ENCODE measurements around the gene ALMS1. TPM values are rescaled to one million over a fixed set of nuclear protein-coding genes. Genes with fewer than 3 reads are reported as not detected.

ALMS1 gene
- total RNA-seq, 3 donors from 2014 or later (not counting 1 experiment from before 2014, with no cell fraction given), result 22.9 to 33.8 (median 26.9) TPM

- no peak for TF ChIP-seq CTCF (IDR thresholded peaks at IDR 0.05)
- no peak for DNase-seq
- H3K36me3 ChIP-seq (ENCODE audit: control insufficient read depth, insufficient read depth, low read length), result no peaks in the 10 kb centered on the region
- peaks cover 23 to 47% of the 10 kb centered on the region in 2 donors for H3K27me3 Mint-ChIP-seq (ENCODE audit: low read depth in 2 of 2)
- ATAC-seq, result no peak
- no peak overlapping the region for H3K4me3 ChIP-seq (ENCODE audit: low read length)
- WGBS (ENCODE audit: insufficient coverage), result 92% methylated on average over 3 of the region's 3 CpGs
- intact Hi-C loops (cut with micrococcal nuclease), result no loop called here
- H3K27me3 ChIP-seq (ENCODE audit: control insufficient read depth, insufficient read depth, low read length), result no peaks in the 10 kb centered on the region
- no peak overlapping the region for H3K27ac Mint-ChIP-seq
- H3K27ac ChIP-seq (ENCODE audit: low read length), result no peak overlapping the region
- no peaks in the 10 kb centered on the region for H3K4me1 Mint-ChIP-seq
- H3K36me3 Mint-ChIP-seq, result no peaks in the 10 kb centered on the region
- H3K4me3 Mint-ChIP-seq, result no peak overlapping the region
- H3K9me3 Mint-ChIP-seq, result no peaks in the 10 kb centered on the region
- no peaks in the 10 kb centered on the region for H3K9me3 ChIP-seq (ENCODE audit: control insufficient read depth, insufficient read depth, low read length)
- H3K4me1 ChIP-seq (ENCODE audit: control insufficient read depth, insufficient read depth, low read length), result no peaks in the 10 kb centered on the region
Measured at GRCh38 chr2:73370348-73370747, 15.3 kb upstream of the ALMS1 start.

- H3K4me3 Mint-ChIP-seq, result no peak overlapping the region
- WGBS (ENCODE audit: insufficient coverage), result 68% methylated on average over 2 of the region's 2 CpGs
- Histone ChIP-seq H3K4me3 (ENCODE audit: low read length) (no peak overlapping the region), H3K36me3 (ENCODE audit: control insufficient read depth, insufficient read depth, low read length) (no peaks in the 10 kb centered on the region), H3K27me3 (ENCODE audit: control insufficient read depth, insufficient read depth, low read length) (peaks cover 8% of the 10 kb centered on the region), H3K9me3 (ENCODE audit: control insufficient read depth, insufficient read depth, low read length) (peaks cover 2% of the 10 kb centered on the region), H3K4me1 (ENCODE audit: control insufficient read depth, insufficient read depth, low read length) (no peaks in the 10 kb centered on the region), H3K27ac (ENCODE audit: low read length) (no peak overlapping the region)
- ATAC-seq, result no peak
- H3K36me3 Mint-ChIP-seq, result peaks cover 9% of the 10 kb centered on the region
- H3K27ac Mint-ChIP-seq, result no peak overlapping the region
- H3K9me3 Mint-ChIP-seq, result peaks cover 0 to 3% of the 10 kb centered on the region in 2 donors
- H3K27me3 Mint-ChIP-seq (ENCODE audit: low read depth in 2 of 2), result peaks cover 29 to 48% of the 10 kb centered on the region in 2 donors
- intact Hi-C loops (cut with micrococcal nuclease), result no loop called here
- no peak for TF ChIP-seq CTCF (IDR thresholded peaks at IDR 0.05)
- DNase-seq, result no peak
- H3K4me1 Mint-ChIP-seq, result no peaks in the 10 kb centered on the region
Measured at GRCh38 chr2:73373344-73373743, 12.3 kb upstream of the ALMS1 start.

GRCh38 chr2:73374269-73374668 is 11.4 kb upstream of the ALMS1 start:
- DNase-seq (no peak), ATAC-seq (no peak)
- H3K27ac ChIP-seq (ENCODE audit: low read length), result no peak overlapping the region
- no peak overlapping the region for H3K27ac Mint-ChIP-seq
- intact Hi-C loops (cut with micrococcal nuclease), result no loop called here
- H3K36me3 ChIP-seq (ENCODE audit: control insufficient read depth, insufficient read depth, low read length), result no peaks in the 10 kb centered on the region
- H3K4me3 Mint-ChIP-seq, result no peak overlapping the region
- no peak overlapping the region for H3K4me3 ChIP-seq (ENCODE audit: low read length)
- peaks cover 8% of the 10 kb centered on the region for H3K27me3 ChIP-seq (ENCODE audit: control insufficient read depth, insufficient read depth, low read length)
- H3K36me3 Mint-ChIP-seq, result peaks cover 9% of the 10 kb centered on the region
- H3K4me1 ChIP-seq (ENCODE audit: control insufficient read depth, insufficient read depth, low read length), result no peaks in the 10 kb centered on the region
- peaks cover 30 to 49% of the 10 kb centered on the region in 2 donors for H3K27me3 Mint-ChIP-seq (ENCODE audit: low read depth in 2 of 2)
- 86% methylated on average over 1 of the region's 1 CpG for WGBS (ENCODE audit: insufficient coverage)
- H3K4me1 Mint-ChIP-seq, result no peaks in the 10 kb centered on the region
- H3K9me3 ChIP-seq (ENCODE audit: control insufficient read depth, insufficient read depth, low read length), result peaks cover 2% of the 10 kb centered on the region
- no peak for TF ChIP-seq CTCF (IDR thresholded peaks at IDR 0.05)
- H3K9me3 Mint-ChIP-seq, result peaks cover 0 to 3% of the 10 kb centered on the region in 2 donors

- DNase-seq (no peak), ATAC-seq (no peak)
- peaks cover 35 to 60% of the 10 kb centered on the region in 2 donors for H3K27me3 Mint-ChIP-seq (ENCODE audit: low read depth in 2 of 2)
- no peaks in the 10 kb centered on the region for H3K4me1 ChIP-seq (ENCODE audit: control insufficient read depth, insufficient read depth, low read length)
- intact Hi-C loops (cut with micrococcal nuclease), result no loop called here
- H3K4me1 Mint-ChIP-seq, result no peaks in the 10 kb centered on the region
- peaks cover 0 to 3% of the 10 kb centered on the region in 2 donors for H3K9me3 Mint-ChIP-seq
- no peak overlapping the region for H3K27ac ChIP-seq (ENCODE audit: low read length)
- no peak overlapping the region for H3K4me3 Mint-ChIP-seq
- peaks cover 2% of the 10 kb centered on the region for H3K9me3 ChIP-seq (ENCODE audit: control insufficient read depth, insufficient read depth, low read length)
- no peaks in the 10 kb centered on the region for H3K36me3 ChIP-seq (ENCODE audit: control insufficient read depth, insufficient read depth, low read length)
- H3K4me3 ChIP-seq (ENCODE audit: low read length), result no peak overlapping the region
- TF ChIP-seq CTCF (IDR thresholded peaks at IDR 0.05), result no peak
- H3K27ac Mint-ChIP-seq, result no peak overlapping the region
- H3K27me3 ChIP-seq (ENCODE audit: control insufficient read depth, insufficient read depth, low read length), result peaks cover 8% of the 10 kb centered on the region
- WGBS (ENCODE audit: insufficient coverage), result 86% methylated on average over 2 of the region's 2 CpGs
- H3K36me3 Mint-ChIP-seq, result peaks cover 9% of the 10 kb centered on the region
Measured at GRCh38 chr2:73376681-73377080, 9.0 kb upstream of the ALMS1 start.
